Fibroblast of pulmonary artery (primary cell): ENCODE results near the gene BBS12.
A peak's percentile ranks its signal among the peaks of the same experiment; 100 is the strongest.
"Not testable (repeated sequence)": the region's sequence is repeated elsewhere in the genome, so short reads cannot be mapped to it uniquely, and the experiment has no call there.

Experiments
- DNase-seq: peaks from one replicate; pipeline ENCODE4 v3.0.0-alpha.2; 2010; ENCODE audit warnings: low read depth
- H3K4me3 ChIP-seq: replicated peaks from 2 replicates; pipeline ENCODE4 v1.5.1; 2011; ENCODE audit warnings: low read depth, mild to moderate bottlenecking, control low read depth, low read length, moderate library complexity
- TF ChIP-seq, protein P1 (sequence below): IDR thresholded peaks from 2 replicates; pipeline ENCODE4 v1.5.1; 2011; ENCODE audit warnings: mild to moderate bottlenecking, control low read depth, low read length, inconsistent platforms; ENCODE audit errors: missing control alignments

The BBS12 gene

DNA sequence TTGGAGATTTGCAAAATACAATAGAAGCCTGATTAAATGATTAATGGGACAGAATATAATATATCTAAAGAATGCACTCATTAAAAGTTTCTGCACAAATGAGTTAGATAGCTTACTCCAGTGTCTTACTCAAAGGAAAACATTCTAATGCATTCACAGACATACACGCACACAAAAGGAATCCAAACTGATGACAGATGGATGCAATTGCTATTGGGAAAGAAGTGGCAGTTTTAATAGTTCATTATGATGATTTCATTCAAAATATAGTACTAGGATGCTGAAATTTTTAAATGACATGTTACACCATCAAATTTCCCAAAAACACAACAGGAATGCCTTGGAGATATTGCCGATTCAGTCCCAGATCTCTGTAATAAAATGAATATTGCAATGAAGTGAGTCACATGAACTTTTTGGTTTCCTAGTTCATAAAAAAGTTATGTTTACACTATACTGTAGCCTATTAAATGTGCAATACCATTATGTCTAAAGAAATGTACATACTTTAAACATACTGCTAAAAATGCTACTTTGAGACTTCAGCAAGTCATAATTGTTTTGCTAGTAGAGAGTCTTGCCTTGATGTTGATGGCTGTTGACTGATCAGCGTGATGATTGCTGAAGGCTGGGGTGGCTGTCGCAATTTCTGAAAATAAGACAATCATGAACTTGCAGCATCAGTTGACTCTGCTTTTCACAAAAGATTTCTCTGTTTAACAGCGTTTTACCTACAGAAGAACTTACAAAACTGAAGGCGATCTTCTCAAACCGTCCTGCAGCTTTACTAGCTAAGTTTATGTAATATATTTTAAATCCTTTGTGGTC lies 45.6 kb downstream of the BBS12 start:
- H3K4me3 ChIP-seq: no peak overlapping the region
- TF ChIP-seq, protein P1, sequence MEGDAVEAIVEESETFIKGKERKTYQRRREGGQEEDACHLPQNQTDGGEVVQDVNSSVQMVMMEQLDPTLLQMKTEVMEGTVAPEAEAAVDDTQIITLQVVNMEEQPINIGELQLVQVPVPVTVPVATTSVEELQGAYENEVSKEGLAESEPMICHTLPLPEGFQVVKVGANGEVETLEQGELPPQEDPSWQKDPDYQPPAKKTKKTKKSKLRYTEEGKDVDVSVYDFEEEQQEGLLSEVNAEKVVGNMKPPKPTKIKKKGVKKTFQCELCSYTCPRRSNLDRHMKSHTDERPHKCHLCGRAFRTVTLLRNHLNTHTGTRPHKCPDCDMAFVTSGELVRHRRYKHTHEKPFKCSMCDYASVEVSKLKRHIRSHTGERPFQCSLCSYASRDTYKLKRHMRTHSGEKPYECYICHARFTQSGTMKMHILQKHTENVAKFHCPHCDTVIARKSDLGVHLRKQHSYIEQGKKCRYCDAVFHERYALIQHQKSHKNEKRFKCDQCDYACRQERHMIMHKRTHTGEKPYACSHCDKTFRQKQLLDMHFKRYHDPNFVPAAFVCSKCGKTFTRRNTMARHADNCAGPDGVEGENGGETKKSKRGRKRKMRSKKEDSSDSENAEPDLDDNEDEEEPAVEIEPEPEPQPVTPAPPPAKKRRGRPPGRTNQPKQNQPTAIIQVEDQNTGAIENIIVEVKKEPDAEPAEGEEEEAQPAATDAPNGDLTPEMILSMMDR: no peak
- DNase-seq: peak; percentile 79

DNA sequence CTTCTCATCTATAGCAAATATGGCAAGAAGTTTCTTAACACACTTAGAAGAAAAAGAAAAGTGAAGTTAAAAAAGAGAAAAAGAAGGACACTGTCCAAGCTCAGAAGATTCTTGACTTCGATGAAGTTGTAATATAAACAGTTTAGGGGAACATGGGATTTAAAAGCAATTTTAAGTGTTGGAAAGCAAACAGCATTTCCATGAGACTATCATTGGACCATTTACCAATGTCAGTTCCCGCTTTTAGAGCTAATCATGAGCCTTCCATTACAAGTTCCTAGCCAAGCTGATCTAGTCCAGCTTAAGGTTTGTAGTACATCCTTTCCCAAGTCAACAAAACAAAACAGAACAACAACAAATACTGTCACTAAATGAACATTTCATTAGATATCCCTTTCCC lies 49.0 kb downstream of the BBS12 start:
- no peak overlapping the region for H3K4me3 ChIP-seq
- TF ChIP-seq, protein P1: no peak

DNA sequence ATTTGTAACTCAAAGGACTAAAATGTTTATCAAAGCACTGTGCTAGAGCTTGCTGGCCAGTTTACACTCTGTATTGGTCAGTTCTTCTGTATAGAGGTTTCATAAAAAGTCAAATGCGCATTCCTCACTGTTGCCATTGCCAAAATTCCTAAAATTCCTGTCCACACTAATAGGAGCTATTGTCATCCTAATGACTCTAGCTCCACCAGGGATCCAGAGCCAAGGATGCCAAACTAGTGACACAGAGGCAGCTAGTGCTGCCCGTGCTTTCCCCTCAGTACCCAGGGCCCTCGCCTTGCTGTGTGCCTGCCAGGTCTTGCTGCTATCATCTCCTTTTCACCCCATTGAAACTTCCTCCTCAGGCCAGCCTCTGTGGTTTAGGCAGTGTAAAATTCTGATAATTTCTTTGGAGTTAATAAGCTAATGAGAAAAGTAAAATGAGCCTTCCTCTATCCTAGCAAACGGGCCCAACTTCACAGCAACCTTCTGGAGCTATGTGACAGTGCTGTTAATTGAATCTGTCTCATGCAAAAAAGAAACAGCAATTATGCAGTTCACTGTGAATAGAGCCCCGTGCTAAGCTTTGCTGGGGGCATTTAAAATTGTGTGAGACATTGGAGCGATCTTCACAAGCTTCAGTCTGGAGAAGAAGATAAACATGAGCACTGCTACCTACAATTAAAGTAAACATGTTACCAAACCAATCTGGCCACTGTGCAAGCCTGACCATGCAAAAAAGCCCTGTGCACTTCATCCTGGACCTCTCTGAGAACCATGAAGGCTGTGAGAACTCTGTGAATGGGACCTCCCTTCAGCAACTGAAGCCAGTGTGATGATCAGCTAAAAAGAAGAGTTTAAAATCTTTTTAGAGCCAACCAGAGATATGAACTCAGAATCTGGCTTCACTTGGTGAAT lies 51.1 kb downstream of the BBS12 start:
- TF ChIP-seq, protein P1: no peak
- DNase-seq: peak; percentile 94
- no peak overlapping the region for H3K4me3 ChIP-seq

More for the DNA sequence above, 49.0 kb downstream of the BBS12 start:
- no peak for DNase-seq

DNA sequence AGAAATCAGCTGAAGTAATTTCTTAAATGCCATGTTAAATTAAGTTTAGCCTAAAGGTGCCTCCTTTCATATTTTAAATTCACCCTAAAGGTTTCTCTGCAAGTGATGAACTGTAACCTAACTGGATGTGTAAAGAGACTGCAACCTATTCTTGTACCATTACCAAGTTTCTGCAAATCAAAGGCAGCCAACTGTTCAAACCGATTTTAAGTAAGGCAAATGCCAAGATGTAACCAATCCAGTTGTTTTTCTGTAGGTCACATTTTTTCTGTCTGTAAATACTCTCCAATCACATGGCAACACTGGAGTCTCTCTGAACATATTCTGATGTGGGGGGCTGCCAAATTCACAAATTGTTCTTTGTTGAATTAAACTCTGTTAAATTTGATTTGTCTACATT lies 51.8 kb downstream of the BBS12 start:
- TF ChIP-seq, protein P1: no peak
- no peak for DNase-seq
- H3K4me3 ChIP-seq: no peak overlapping the region

DNA sequence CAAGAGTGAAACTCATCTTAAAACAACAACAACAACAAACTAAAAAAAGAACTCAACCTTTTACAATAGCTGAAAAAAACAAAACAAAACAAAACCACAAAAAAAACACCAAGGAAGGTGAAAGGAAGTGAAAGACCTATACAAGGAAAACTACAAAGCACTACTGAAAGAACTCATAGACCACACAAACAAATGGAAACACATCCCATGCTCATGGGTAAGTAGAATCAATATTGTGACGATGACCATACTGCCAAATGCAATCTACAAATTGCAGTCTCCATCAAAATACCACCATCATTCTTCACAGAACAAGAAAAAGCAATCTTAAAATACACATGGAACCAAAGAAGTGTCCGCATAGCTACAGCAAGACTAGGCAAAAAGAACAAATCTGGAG lies 52.6 kb downstream of the BBS12 start:
- DNase-seq: no peak
- H3K4me3 ChIP-seq: no peak overlapping the region
- TF ChIP-seq, protein P1: no peak

DNA sequence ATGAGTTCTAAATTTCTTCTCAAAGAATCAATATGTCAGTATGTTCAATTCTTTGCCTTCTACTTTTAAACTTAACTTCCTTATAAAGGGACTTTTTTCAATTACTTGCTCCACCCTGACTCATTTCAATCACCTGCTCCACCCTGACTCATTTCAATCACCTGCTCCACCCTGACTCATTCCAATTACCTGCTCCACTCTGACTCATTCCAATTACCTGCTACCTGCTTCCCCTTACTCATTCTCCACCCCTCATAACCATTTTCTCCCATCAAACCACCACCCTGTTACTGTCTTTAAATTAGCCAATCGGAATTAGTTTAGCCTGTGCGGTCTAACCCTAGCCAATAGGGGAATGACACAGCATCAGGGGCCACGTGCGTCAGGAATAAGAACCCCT lies 53.8 kb downstream of the BBS12 start:
- H3K4me3 ChIP-seq, DNase-seq: not testable (repeated sequence)

DNA sequence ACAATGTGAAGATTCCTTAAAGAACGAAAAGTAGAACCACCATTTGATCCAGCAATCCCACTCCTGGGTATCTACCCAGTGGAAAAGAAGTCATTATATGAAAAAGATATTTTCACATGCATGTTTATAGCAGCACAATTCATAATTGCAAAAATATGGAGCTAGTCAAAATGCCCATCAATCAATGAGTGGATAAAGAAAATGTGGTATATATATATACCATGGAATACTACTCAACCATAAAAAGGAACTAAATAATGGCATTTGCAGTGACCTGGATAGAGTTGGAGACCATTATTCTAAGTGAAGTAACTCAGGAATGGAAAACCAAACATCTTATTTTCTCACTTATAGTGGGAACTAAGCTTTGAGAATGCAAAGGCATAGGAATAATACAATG lies 54.4 kb downstream of the BBS12 start:
- not testable (repeated sequence) for DNase-seq, H3K4me3 ChIP-seq
